Inferior parietal cortex (tissue), 1 donor: ENCODE data around the gene AKAP8L.
"Not testable (repeated sequence)": the region's sequence is repeated elsewhere in the genome, so short reads cannot be mapped to it uniquely, and the experiment has no call there.

Experiments
- DNase-seq: peaks from one replicate; pipeline ENCODE4 v3.0.0-alpha.2; 2016; ENCODE audit errors: extremely low spot score

The AKAP8L gene

GRCh38 chr19:15379083-15379998, 39.4 kb downstream of the AKAP8L start, which contains the start of gene AKAP8:
Gene AKAP8, minus strand, starts transcription at chr19:15379787. Its CDS starts 56 bp downstream, at chr19:15379731.
- DNase-seq, result peak; percentile 97

- DNase-seq, result no peak
Observed at GRCh38 chr19:15378534-15379082, 40.2 kb downstream of the AKAP8L start.

- no peak for DNase-seq
Observed at GRCh38 chr19:15374796-15375440, 43.9 kb downstream of the AKAP8L start.

GRCh38 chr19:15374105-15374651, 44.6 kb downstream of the AKAP8L start:
- no peak for DNase-seq

- no peak for DNase-seq
Observed at GRCh38 chr19:15373644-15374043, 45.1 kb downstream of the AKAP8L start.

GRCh38 chr19:15372891-15373301, 45.9 kb downstream of the AKAP8L start:
- DNase-seq, result no peak

- no peak for DNase-seq
Observed at GRCh38 chr19:15372470-15372869, 46.3 kb downstream of the AKAP8L start.

GRCh38 chr19:15371786-15372380, 46.9 kb downstream of the AKAP8L start:
- no peak for DNase-seq

GRCh38 chr19:15371119-15371518, 47.7 kb downstream of the AKAP8L start:
- DNase-seq, result no peak

GRCh38 chr19:15369594-15369891, 49.2 kb downstream of the AKAP8L start:
- no peak for DNase-seq

GRCh38 chr19:15368798-15369593, 49.8 kb downstream of the AKAP8L start:
- DNase-seq, result no peak

GRCh38 chr19:15368051-15368632, 50.6 kb downstream of the AKAP8L start:
- no peak for DNase-seq

GRCh38 chr19:15367439-15367838, 51.3 kb downstream of the AKAP8L start:
- no peak for DNase-seq

- DNase-seq, result no peak
Observed at GRCh38 chr19:15365264-15365663, 53.5 kb downstream of the AKAP8L start.

- not testable (repeated sequence) for DNase-seq
Observed at GRCh38 chr19:15363791-15364190, 55.0 kb downstream of the AKAP8L start.

GRCh38 chr19:15363048-15363447, 55.7 kb downstream of the AKAP8L start:
- DNase-seq, result not testable (repeated sequence)

- not testable (repeated sequence) for DNase-seq
Observed at GRCh38 chr19:15360015-15360414, 58.8 kb downstream of the AKAP8L start.

GRCh38 chr19:15358918-15359317, 59.9 kb downstream of the AKAP8L start:
- DNase-seq, result peak; percentile 32

GRCh38 chr19:15357906-15358305, 60.9 kb downstream of the AKAP8L start:
- DNase-seq, result no peak

- peak; percentile 19 for DNase-seq
Observed at GRCh38 chr19:15354566-15355296, 64.1 kb downstream of the AKAP8L start.
